Measurements from ENCODE around the gene MEIS1. TPM values are rescaled to one million over a fixed set of nuclear protein-coding genes. Genes with fewer than 3 reads are reported as not detected.
A peak's percentile ranks its signal among the peaks of the same experiment; 100 is the strongest.

MEIS1 gene
- total and polyA plus RNA-seq, 8 donors = 4.8 to 172 (median 38.5) TPM

DNA sequence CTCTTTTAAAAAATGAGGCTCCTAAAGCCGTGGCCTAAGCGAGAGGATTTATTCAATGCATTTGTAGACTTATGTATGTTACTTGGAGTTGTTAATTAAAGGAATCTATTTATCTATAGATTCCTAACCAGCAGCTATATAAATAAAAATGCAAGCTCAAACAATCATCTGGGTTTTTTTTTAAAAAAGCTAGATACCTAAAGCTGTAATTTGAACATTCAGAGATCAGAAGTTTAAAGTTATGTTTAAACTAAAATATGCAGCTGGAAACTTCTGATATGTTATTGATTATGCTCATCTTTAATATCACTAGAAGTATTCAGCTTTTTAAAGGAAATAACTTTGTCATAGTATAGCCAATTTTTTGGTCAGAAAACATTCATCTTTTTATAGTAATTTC, 1.0 kb downstream of the MEIS1 start:
- TF ChIP-seq POLR2A (IDR thresholded peaks at IDR 0.05) (no peak), POLR2AphosphoS5 (IDR thresholded peaks at IDR 0.05) (no peak), EP300 (IDR thresholded peaks at IDR 0.05) (no peak)
- TF ChIP-seq, protein P1, sequence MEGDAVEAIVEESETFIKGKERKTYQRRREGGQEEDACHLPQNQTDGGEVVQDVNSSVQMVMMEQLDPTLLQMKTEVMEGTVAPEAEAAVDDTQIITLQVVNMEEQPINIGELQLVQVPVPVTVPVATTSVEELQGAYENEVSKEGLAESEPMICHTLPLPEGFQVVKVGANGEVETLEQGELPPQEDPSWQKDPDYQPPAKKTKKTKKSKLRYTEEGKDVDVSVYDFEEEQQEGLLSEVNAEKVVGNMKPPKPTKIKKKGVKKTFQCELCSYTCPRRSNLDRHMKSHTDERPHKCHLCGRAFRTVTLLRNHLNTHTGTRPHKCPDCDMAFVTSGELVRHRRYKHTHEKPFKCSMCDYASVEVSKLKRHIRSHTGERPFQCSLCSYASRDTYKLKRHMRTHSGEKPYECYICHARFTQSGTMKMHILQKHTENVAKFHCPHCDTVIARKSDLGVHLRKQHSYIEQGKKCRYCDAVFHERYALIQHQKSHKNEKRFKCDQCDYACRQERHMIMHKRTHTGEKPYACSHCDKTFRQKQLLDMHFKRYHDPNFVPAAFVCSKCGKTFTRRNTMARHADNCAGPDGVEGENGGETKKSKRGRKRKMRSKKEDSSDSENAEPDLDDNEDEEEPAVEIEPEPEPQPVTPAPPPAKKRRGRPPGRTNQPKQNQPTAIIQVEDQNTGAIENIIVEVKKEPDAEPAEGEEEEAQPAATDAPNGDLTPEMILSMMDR (IDR thresholded peaks at IDR 0.05) = no peak
- intact Hi-C loops (cut with DNase I; ENCODE audit: low total_unique reads) = no loop called here
- Histone ChIP-seq H3K27ac (peak overlapping the region in 4 of 5 donors; percentile 88 to 93 (median 90)), H3K27me3 (peaks cover 0 to 67% (median 26%) of the 10 kb centered on the region in 3 donors), H3K36me3 (peaks cover 3 to 35% (median 11%) of the 10 kb centered on the region in 4 donors), H3K9me3 (no peaks in the 10 kb centered on the region), H3K4me1 (peaks cover 0 to 27% (median 21%) of the 10 kb centered on the region in 4 donors), H3K4me3 (peak overlapping the region; percentile 70 to 83 (median 72))
- 0 to 14% (median 5%) methylated on average over 2 of the region's 2 CpGs for WGBS, 5 donors
- no peak for DNase-seq

DNA sequence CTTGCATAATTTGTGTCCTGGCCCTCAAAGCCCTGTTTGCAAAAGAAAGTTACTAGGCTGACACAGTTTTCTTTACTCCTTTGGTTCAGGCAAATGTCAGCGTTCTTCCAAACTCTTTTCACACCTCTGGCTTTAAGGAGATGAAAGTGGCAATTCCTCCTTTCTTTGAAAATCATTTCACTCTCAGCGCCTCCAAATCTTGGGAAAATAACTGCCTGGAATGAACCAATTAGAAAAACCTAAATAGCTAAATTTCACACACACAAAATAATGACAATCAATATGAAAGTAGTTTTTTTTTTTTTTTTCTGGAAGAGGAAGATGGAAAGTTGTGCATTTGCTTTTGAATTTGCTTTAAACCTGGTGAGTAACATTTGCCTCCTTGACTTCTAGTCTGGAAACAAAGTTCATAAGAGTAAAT, 1.7 kb downstream of the MEIS1 start:
- intact Hi-C loops (cut with DNase I; ENCODE audit: low total_unique reads) = no loop called here
- peaks cover 0 to 27% (median 21%) of the 10 kb centered on the region in 4 donors for H3K4me1 ChIP-seq
- H3K36me3 ChIP-seq = peaks cover 3 to 38% (median 11%) of the 10 kb centered on the region in 4 donors
- peaks cover 0 to 69% (median 26%) of the 10 kb centered on the region in 3 donors for H3K27me3 ChIP-seq
- WGBS, 5 donors = 16 to 61% (median 39%) methylated on average over 2 of the region's 2 CpGs
- no peak for DNase-seq
- TF ChIP-seq, protein P1 (IDR thresholded peaks at IDR 0.05) = no peak
- TF ChIP-seq POLR2AphosphoS5 (IDR thresholded peaks at IDR 0.05) = no peak
- no peak for TF ChIP-seq POLR2A (IDR thresholded peaks at IDR 0.05)
- TF ChIP-seq EP300 (IDR thresholded peaks at IDR 0.05) = no peak
- H3K4me3 ChIP-seq = peak overlapping the region; percentile 70 to 83 (median 72)
- no peaks in the 10 kb centered on the region for H3K9me3 ChIP-seq
- H3K27ac ChIP-seq = peak overlapping the region in 4 of 5 donors; percentile 88 to 93 (median 90)

DNA sequence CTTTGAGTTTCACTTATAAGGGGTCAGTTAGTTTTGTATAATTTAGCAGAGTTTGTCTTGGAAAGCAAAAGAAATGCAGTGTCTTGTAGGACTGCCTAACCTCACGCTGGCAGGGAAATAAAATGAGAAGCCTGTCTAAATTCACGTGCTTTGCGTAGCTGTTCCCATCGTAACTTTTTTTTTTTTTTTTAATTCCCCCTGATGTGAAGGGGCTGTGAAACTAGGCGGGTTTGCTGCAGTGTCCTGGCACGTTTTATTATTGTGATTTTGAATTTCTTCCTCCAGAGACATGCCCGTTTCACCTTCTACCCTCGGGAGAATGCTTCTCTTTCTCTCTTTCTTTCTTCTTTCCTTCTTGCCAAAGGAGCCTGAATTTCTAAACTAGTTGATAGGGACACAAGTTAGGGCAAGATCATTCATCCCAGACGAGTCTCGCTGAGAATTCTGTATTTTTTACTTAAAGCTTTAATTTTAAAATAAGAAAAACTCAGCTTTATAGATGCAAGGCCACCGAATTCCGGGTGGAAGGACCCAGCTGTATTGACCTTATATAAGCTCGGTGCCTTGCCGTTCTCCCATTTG, 2.3 kb downstream of the MEIS1 start:
- intact Hi-C loops (cut with DNase I; ENCODE audit: low total_unique reads) = no loop called here
- no peaks in the 10 kb centered on the region for H3K9me3 ChIP-seq
- H3K4me1 ChIP-seq = peaks cover 0 to 23% (median 18%) of the 10 kb centered on the region in 4 donors
- peaks cover 0 to 64% (median 22%) of the 10 kb centered on the region in 3 donors for H3K27me3 ChIP-seq
- TF ChIP-seq EP300 (IDR thresholded peaks at IDR 0.05) (no peak), POLR2AphosphoS5 (IDR thresholded peaks at IDR 0.05) (no peak), POLR2A (IDR thresholded peaks at IDR 0.05) (no peak)
- TF ChIP-seq, protein P1 (IDR thresholded peaks at IDR 0.05) = no peak
- peak overlapping the region; percentile 70 to 83 (median 72) for H3K4me3 ChIP-seq
- peaks cover 3 to 42% (median 11%) of the 10 kb centered on the region in 4 donors for H3K36me3 ChIP-seq
- DNase-seq = no peak
- H3K27ac ChIP-seq = peak overlapping the region; percentile 37 to 93 (median 89)
- 29 to 62% (median 45%) methylated on average over 14 of the region's 14 CpGs for WGBS, 5 donors

DNA sequence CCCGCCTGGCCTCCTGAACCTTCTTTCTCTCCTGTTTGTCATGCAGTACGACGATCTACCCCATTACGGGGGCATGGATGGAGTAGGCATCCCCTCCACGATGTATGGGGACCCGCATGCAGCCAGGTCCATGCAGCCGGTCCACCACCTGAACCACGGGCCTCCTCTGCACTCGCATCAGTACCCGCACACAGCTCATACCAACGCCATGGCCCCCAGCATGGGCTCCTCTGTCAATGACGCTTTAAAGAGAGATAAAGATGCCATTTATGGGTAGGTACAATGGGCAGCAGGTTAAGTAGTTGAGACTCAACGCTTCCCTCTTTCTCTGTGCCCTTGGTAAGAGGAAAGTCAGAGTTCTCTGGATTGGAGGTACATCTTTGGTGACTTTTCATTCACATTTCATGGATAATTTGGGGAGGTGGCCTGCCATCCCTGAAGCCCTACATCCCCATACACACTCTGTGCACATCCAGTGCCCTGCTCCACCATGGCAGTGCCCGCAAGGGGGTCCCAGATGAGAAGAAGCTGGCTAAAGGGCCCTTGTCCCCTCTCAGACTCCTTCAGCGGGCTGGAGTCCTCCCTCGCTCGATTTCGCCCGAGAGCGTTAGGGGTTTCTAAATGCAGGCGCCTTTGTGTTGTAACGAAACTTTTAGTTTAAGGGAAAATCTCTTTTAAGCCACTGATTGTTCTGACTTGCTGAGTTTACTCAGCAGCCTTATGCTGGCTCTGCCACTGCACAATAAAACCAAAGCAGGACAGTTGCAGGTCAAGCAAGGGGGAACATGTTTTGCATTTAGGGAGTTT, 3.0 kb downstream of the MEIS1 start:
- H3K27ac ChIP-seq = peak overlapping the region; percentile 37 to 93 (median 89)
- intact Hi-C loops (cut with DNase I; ENCODE audit: low total_unique reads) = no loop called here
- peaks cover 0 to 17% (median 11%) of the 10 kb centered on the region in 4 donors for H3K4me1 ChIP-seq
- WGBS, 5 donors = 43 to 66% (median 54%) methylated on average over 22 of the region's 22 CpGs
- peak overlapping the region; percentile 70 to 83 (median 72) for H3K4me3 ChIP-seq
- H3K27me3 ChIP-seq = peaks cover 0 to 57% (median 17%) of the 10 kb centered on the region in 3 donors
- no peaks in the 10 kb centered on the region for H3K9me3 ChIP-seq
- peak in 1 of 2 donors; percentile 71 for DNase-seq
- TF ChIP-seq POLR2AphosphoS5 (IDR thresholded peaks at IDR 0.05) (no peak), POLR2A (IDR thresholded peaks at IDR 0.05) (no peak), EP300 (IDR thresholded peaks at IDR 0.05) (no peak)
- TF ChIP-seq, protein P1 (IDR thresholded peaks at IDR 0.05) = no peak
- peaks cover 3 to 43% (median 13%) of the 10 kb centered on the region in 4 donors for H3K36me3 ChIP-seq

Data from stomach (tissue), 9 donors.